Measurements from ENCODE around the gene HMGCS2. TPM values are rescaled to one million over a fixed set of nuclear protein-coding genes. Genes with fewer than 3 reads are reported as not detected.

Gene HMGCS2
- total RNA-seq, 1 donor = not detected

GRCh38 chr1:119747451-119747850 is 21.3 kb downstream of the HMGCS2 start:
- peak; percentile 65 for DNase-seq (ENCODE audit: low read depth)
- TF ChIP-seq CTCF (IDR thresholded peaks at IDR 0.05; ENCODE audit: insufficient read depth, low read depth, low read length) = no peak
- no peak overlapping the region for H3K4me3 ChIP-seq (ENCODE audit: low read depth, low read length)

DNA sequence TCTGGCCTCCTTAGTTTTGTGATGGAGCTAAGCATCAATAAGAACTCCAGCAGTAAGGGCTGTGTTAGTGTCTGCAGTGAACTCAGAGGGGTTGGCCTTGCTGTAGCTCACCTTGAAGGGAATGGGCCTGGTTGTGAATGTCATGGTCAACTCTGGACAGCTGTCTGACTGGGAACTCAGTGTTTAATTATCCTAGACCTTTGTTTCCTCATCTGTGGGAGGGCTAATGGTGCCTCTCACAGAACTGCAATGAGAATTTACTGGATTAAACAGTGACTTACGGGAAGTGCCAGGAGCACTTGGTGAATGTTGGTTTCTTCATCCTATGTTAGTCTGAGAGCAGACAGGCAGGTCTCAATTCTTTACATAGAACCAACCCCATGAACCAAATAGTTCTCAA is 23.7 kb downstream of the HMGCS2 start:
- H3K4me3 ChIP-seq (ENCODE audit: low read depth, low read length) = no peak overlapping the region
- no peak for DNase-seq (ENCODE audit: low read depth)
- no peak for TF ChIP-seq CTCF (IDR thresholded peaks at IDR 0.05; ENCODE audit: insufficient read depth, low read depth, low read length)

- DNase-seq (ENCODE audit: low read depth) = no peak
- no peak overlapping the region for H3K4me3 ChIP-seq (ENCODE audit: low read depth, low read length)
- TF ChIP-seq CTCF (IDR thresholded peaks at IDR 0.05; ENCODE audit: insufficient read depth, low read depth, low read length) = no peak
These were observed 24.1 kb downstream of the HMGCS2 start for GRCh38 chr1:119744598-119744942.

- peak; percentile 87 for TF ChIP-seq CTCF (IDR thresholded peaks at IDR 0.05; ENCODE audit: insufficient read depth, low read depth, low read length)
- peak; percentile 80 for DNase-seq (ENCODE audit: low read depth)
These were observed 24.7 kb downstream of the HMGCS2 start for GRCh38 chr1:119743776-119744597.

DNA sequence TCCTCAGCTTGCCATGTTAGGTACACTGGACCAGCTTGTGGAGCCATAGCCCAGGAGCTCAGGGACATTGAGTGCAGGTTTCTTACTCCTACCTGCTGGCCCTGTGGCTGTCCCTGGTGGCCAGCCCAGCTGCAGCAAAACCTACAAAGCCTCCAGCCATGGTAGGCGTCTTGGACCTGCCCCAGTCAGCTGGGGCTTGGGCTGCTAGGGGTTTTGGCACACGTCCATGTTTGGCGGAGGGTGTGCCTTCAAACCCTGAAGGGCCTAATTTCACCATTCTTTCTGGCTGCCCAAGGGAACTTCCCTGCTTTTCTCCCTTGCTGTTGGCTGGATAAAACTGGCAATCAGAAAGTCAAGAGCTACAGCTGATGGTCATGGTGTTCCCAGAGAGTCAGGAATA is 25.4 kb downstream of the HMGCS2 start:
- no peak for DNase-seq (ENCODE audit: low read depth)

More at GRCh38 chr1:119743776-119744597, 24.7 kb downstream of the HMGCS2 start:
- H3K4me3 ChIP-seq (ENCODE audit: low read depth, low read length) = no peak overlapping the region

GRCh38 chr1:119742677-119743076 is 26.0 kb downstream of the HMGCS2 start:
- DNase-seq (ENCODE audit: low read depth) = no peak
- H3K4me3 ChIP-seq (ENCODE audit: low read depth, low read length) = no peak overlapping the region
- TF ChIP-seq CTCF (IDR thresholded peaks at IDR 0.05; ENCODE audit: insufficient read depth, low read depth, low read length) = no peak

More for the DNA sequence above, 25.4 kb downstream of the HMGCS2 start:
- no peak for TF ChIP-seq CTCF (IDR thresholded peaks at IDR 0.05; ENCODE audit: insufficient read depth, low read depth, low read length)
- no peak overlapping the region for H3K4me3 ChIP-seq (ENCODE audit: low read depth, low read length)

DNA sequence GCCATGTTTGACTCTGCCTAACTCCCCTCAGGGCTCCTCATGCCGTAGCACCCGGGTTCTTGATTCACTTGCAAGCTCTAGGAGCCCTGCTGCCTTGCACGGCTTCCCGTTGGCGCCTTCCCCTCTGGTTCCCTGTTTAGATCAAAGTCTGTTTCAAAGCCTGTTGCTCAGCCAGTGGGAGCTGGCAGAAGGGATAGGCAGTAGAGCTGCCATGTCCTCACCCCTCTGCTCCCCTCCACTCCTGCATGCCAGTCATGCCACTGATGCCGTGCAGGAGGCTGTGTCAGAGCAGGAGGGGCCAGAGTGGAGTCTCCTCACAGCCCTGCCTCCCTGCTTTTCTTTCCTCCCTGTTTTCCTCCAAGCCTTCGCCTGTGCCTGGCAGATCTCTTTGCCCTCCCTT is 26.5 kb downstream of the HMGCS2 start:
- no peak for TF ChIP-seq CTCF (IDR thresholded peaks at IDR 0.05; ENCODE audit: insufficient read depth, low read depth, low read length)
- H3K4me3 ChIP-seq (ENCODE audit: low read depth, low read length) = no peak overlapping the region
- DNase-seq (ENCODE audit: low read depth) = no peak
